NCI-H146 treated with DMSO at 0.1 percent for 48 hours (cell line): ENCODE measurements around the gene SH3YL1.

ENCODE experiments used
- DNase-seq: peaks from one replicate; lab custom pipeline; 2025; ENCODE audit not compliant: unreplicated experiment; lab: John Stamatoyannopoulos, UW

Gene SH3YL1

DNA sequence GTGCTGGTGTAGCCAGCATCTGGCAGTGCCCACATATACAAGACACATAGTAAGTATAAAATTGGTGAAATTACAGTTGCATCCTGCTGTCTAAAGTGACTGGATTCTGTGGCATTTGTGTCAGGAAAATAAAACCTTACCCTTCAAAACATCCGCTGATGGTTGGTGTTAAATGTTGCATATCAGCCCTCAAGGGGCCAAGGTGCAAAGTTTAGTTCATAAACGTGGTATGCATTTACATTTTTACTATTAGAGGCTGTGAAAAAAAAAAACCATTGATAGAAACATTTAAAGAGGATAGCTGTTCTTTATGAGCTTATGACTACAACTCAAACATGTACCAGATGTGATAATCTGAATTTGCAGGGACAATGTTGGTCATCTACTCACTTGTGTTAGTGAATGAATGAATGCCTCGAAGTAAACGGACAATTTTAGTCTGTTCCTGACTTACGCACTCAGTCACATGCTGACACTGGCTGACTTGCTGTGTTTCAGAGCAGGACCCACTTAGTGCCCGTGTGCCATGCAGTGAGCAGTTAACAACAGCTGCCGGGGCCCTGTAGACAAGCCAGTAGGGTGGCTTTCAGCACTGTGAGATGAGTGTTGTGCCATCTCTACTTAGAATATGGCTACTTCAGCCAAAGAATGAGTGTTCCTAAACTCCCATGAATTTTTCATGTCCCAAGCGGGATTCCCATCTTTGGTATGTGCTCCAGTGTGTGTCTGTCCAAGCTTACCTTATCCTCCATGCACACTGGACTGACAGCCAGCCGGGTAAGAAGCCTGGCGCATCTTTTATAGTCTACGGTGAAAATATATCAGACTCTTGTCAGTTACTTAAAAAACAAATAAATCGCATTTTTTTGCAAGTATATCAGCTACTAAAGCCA, 18.8 kb upstream of the SH3YL1 start:
- no peak for DNase-seq

- no peak for DNase-seq
Observed at GRCh38 chr2:281381-281780, 17.5 kb upstream of the SH3YL1 start.

DNA sequence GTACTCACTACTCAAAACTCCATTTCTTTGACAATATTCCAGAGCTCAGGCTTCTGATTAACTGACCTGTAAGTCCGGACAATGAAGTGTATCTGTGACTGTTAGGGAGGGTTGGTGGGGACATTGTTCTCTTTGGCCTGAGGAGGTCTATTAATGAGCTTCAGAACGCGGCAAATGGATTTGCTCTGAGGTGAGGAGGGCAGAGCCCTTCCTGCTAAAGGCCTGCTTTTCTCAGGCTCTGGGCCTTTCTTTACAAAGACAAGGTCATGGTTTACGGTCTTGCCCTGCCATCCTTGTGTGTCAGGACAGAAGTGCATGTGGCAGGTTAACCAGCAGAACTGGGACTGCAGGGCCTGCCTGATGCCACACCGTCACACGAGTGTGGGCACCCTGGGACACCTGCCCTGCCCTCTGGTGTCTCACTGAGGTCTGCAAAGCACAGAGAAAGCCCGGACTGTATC, 16.8 kb upstream of the SH3YL1 start:
- DNase-seq = no peak

DNA sequence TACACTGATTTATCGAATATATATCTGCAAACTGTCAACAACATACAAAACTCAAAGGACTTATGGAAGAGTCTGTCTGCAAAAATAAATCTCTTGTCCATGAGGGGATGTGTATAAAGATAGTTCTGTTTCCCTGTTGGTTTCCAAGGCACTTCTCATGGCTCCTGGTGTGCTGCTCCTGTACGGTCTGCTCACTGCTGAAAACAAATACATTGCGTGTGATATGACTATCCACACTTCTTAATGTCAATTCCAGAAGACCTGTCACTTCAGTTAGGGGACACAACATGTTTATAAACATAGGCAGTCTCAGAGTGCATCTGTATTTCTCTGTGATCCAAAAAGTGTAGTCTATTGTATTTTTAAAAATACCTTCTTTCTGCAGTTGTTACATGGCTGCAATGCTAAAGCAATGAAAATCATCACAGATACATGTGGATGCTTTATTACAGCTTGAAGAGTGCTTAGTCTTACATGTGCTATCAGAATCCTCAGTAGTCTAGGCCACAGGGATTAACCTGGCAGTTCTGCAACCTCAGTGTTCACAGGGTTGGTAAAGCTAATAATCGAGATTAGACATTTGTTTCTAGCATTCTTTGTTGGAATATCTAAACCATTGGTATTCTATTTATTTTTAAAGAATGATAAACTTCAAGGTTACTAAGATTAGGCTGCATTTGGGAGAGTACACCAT, 16.3 kb upstream of the SH3YL1 start:
- no peak for DNase-seq

DNA sequence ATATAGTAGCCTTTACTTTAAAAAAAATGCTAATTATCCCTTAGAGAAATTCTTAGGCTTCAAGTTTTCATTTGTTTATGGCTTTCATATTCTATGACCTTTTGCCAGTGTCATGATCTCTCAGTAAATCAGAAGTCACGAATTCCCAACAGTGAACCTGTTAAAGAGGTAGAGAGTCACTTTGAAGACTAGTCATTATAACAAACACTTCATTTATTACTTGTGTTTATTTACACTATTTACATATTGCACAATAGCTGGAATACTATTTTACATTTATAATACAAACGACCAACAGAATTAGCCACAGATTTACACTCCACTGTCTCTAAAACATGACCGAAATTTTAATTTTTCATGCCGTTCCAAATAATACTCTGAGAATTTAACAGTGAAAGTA, 15.5 kb upstream of the SH3YL1 start:
- DNase-seq = no peak

DNA sequence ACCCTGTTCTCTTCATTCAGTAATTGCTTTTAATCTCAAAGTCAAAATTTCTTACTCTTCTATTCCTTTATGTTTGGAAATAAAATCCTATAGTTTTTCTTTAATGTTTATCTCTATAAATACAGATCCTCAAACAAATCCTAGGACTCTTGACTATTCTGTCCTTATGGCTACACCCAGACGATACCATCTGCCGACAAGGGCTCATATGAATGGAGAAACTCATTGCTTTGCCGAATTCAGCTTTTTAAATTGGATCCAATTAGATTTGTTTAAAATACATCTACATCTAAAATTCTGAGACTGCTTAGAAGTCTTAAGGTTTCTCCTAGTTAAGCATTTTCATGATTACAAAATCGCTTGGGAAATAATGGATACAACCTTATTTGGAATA, 15.1 kb upstream of the SH3YL1 start:
- DNase-seq = no peak

DNA sequence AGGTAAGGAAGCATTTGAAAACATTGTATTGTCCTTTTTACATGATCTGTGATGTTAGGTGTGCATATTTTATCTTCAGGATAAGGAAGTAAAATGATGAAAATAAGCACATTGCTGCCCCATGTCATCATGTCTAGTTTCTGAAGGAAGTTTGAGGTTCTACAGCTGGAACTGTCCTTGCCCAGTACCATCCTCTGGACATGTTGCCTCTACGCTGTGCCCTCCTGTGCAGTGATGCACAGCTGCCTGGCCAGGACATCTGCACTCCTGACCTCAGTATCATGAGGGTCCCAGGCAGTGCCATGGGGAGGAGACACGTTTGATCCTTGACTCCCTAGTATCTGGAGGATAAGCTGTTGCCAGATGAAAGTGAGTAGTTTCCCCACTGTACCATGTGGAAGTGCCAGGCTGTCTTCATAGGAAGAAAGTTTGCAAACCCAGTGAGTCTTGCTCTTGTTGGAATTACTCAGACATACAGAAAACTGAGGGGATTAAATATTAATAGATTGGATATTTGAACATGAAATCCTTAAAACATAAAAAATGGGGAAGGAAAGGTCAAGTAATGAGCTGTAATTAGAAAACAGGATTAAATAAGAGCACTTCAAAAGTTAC, 14.6 kb upstream of the SH3YL1 start:
- DNase-seq = no peak

DNA sequence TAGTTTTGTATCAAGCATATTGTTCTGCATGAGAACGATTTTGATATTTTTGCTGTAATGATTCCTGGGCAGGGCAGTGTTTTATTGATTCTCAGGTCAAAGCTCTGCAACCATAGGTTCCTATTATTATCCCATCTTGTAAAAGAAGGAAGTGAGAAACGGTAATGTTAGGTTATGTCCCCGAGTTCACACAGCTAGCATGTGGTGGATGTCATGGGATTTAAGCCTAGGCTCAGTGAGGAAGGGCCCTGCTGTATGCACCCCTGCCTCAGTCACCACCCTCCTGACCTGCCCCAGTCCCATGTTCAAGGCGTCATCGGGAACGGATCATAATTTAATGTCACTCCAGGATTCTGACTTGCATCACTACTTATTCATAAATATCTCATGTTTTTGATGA, 11.6 kb upstream of the SH3YL1 start:
- DNase-seq = no peak

DNA sequence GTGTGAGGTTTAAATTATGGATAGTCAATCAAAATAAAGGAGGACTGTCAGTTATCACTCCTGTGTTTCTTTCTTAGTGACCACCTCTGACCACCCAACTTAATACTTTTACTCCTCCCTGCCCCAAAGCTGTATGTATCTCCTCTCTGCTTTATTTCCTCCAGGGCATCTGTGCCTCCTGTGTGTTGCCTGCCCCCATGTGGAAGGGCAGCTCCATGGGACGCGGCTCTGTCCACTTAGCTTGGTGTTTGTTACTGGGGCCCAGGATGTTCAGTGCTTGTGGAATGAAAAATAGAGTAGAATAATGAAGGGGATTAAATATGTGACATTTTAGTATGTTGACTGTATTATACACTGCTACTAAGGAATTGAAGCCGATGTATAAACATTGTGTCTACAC, 10.7 kb upstream of the SH3YL1 start:
- DNase-seq = no peak

- peak; percentile 7 for DNase-seq
Observed at GRCh38 chr2:273333-273732, 9.5 kb upstream of the SH3YL1 start.

DNA sequence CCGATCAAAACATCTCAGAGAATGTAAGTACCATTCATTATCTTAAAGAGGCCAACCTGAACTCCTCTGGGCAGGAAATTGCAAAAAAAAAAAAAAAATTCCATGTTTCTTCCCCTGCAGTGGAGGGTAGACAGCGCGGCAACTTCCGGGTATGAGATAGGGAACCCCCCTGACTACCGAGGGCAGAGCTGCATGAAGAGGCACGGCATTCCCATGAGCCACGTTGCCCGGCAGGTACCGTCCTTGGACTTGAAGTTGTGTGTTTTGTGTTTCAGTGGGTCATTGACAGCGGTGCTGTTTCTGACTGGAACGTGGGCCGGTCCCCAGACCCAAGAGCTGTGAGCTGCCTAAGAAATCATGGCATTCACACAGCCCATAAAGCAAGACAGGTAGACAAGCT, 8.1 kb upstream of the SH3YL1 start:
- DNase-seq = no peak

DNA sequence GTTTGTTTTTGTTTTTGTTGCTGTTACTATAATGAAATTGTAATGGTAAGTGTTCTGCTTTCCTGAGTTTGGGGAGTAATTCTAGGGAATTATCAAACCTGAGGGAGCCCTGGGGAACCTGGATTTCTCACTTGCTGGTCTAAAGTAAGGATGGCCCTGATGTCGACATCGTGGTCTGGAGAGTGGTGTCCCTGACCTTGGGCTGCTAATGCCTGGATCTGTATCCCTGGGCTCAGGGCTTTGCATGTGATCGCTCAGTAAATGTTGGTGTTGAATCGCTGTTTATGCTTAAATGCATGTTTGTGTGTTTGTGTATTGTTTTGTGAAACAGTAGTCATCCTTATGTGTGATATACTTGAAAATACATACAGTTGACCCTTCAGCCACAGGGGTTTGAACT, 7.0 kb upstream of the SH3YL1 start:
- no peak for DNase-seq

DNA sequence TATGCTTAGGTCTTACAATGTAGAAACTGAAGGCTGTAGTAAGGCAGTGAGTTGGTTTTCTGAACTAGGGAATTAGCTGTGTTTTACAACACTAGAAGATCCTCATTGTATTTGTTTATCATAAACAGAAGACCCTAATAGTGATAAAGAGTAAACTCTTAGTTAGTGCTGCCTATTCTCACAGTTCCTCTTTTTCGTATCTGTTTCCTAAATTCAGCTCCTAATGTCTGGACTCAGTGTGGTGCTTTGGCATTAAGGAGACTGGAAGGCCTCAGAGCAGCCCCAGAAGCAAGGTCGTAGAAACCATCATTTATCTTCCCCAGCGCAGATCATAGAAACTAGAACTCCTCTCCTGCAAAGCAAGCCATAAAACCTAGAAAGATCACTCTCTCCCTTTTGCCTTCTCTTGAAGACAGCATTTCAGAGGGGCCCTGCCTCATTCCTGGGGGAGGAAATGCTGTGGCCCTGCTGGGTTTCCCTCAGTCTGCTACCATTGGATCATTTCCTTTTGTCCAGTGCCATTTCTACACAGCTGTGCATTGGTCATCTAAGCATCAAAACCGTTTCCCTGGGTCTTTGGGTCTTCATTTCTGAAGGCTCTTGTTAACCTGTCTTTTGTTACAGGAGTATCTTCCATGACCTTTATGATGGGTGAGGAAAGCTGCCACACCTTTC, 5.7 kb upstream of the SH3YL1 start:
- no peak for DNase-seq

DNA sequence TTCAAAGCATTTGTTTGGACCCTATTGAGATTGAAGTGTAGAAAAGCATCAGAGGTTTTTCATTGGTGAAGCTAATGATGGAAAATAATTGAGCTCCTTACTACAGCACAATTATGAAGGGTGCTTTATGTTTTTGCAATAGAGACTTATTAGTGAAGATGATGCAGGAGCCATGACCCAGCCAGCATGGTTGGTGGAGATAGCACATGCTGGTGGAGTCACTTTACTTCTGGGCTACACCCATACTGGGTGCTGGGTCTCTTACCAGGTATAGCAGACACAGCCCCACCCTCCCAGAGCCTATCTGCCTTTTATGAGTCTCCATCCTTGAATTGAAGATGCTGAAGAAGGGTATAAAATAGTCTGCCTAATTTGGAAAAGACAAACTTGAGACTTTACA, 4.5 kb upstream of the SH3YL1 start:
- no peak for DNase-seq

GRCh38 chr2:264493-265468, 949 bp upstream of the SH3YL1 start, which contains the start of gene ACP1:
Gene ACP1, plus strand, starts transcription at chr2:264947. Its CDS starts 18 bp downstream, at chr2:264965.
- DNase-seq = peak; percentile 87

DNA sequence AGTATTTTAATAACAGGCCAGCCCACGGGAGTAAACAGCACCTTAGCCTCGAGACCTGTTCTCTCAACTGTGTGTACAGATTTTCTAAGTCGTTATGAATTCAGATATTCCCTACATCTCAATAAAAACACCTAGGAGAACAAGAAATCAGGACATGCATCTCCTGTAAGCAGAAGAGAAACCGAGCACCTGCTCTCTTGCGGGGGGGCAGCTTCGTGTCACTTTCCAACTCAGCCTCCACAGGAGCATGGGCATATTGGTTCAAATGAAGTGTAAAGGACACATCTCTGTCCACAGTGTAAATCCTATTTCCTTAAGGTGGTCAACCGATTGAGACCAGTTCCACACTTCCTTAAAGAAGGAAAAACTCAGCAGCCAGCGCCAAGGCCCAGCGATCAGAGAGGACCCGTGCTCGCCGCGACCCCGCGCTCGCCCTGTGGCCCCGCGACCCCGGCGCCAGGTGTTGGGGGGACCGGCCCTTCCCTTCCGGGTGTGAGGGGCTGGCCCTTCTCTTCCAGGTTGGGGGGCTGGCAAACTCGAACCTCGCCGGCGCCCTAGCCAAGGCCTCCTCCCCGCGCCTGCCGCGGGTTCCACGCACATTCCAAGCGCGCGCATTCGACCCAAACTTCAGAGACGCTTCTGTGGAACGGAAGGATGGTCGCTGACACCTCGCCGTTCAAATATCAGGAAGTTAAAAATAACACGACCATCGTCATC, 652 bp downstream of the SH3YL1 start:
- no peak for DNase-seq

DNA sequence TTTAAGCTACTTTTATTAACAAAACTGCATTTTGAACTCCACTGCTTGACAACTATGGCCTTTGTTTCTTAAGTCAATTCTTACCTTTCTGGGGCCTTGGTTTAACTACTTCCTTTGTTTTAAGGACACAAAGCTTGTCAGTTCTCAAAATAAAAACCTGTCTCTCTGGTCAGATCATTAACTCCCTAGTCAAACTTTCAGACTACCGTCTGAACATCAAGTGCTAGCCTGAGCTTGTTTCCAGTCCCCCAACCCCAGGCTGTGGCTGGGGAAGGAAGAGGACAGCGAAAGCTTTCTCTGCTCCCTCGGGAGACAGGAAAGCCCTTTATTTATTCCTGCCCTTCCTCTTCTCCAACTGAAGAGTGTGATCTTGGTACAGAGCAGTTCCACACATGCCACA, 1.7 kb downstream of the SH3YL1 start:
- no peak for DNase-seq

GRCh38 chr2:260507-261161, 3.2 kb downstream of the SH3YL1 start:
- no peak for DNase-seq

DNA sequence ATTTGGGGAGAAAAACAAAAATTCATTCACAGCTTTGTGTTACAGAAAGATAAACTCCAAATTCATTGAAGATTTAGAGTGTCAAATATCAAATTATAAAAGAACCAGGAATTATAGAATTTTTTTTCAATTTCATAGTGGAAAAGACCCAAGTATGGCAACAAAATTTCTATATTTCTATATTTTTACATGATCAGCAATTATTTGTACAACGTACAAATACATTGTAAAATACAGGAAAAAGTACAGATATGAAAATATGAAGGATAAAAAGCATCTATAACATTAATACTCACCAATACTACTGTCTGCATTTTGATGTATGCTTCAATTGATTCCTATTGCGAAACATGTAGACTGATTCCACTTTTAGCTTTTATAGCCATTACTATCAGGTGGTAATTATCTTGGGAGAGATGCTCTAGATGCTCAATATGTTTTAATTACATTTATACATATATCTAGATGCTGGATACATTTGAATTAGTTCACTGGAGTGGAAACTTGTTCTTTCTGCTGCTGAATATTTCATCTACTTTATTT, 4.0 kb downstream of the SH3YL1 start:
- DNase-seq = no peak
